ENCODE measurements around the gene LOXHD1. TPM values are rescaled to one million over a fixed set of nuclear protein-coding genes. Genes with fewer than 3 reads are reported as not detected.

The LOXHD1 gene
- total and polyA plus RNA-seq, 2 of the 4 experiments (the other 2 are of a cell fraction): not detected

- TF ChIP-seq POLR2A (IDR thresholded peaks at IDR 0.05; ENCODE audit: low read depth, low read length) (no peak), MAZ (IDR thresholded peaks at IDR 0.05; ENCODE audit: borderline replicate concordance, low read depth, low read length) (no peak)
- intact Hi-C loops (cut with micrococcal nuclease): no loop called here
- Histone ChIP-seq H3K9me1 (ENCODE audit: insufficient read depth, low read length) (no peaks in the 10 kb centered on the region), H4K8ac (ENCODE audit: low read depth in 2 of 2, low read length in 2 of 2) (no peak overlapping the region), H2AK5ac (ENCODE audit: low read depth, low read length) (no peak overlapping the region), H3K4me3 (ENCODE audit: insufficient read depth, low read depth, low read length) (no peak overlapping the region), H3K18ac (ENCODE audit: low read depth, low read length) (no peak overlapping the region), H3K79me1 (ENCODE audit: low read depth in 1 of 2, low read length in 2 of 2) (no peaks in the 10 kb centered on the region), H2BK20ac (ENCODE audit: low read depth, low read length) (no peak overlapping the region), H3K36me3 (ENCODE audit: control insufficient read depth, insufficient read depth, low read length) (no peaks in the 10 kb centered on the region), H3K4me2 (ENCODE audit: low read depth, low read length) (no peak overlapping the region), H3K9me3 (ENCODE audit: control insufficient read depth, insufficient read depth, low read length) (no peaks in the 10 kb centered on the region), H2AFZ (replicated peaks; ENCODE audit: low read length, poor library complexity) (no peak overlapping the region), H3K56ac (ENCODE audit: extremely low read depth, insufficient read depth, low read length) (no peak overlapping the region), H3K4ac (ENCODE audit: low read depth, low read length) (no peak overlapping the region), H4K91ac (ENCODE audit: insufficient read depth, low read depth, low read length) (no peak overlapping the region), H4K20me1 (ENCODE audit: insufficient read depth, low read length) (no peaks in the 10 kb centered on the region), H2BK120ac (ENCODE audit: low read depth, low read length) (no peak overlapping the region), H3K27me3 (ENCODE audit: control insufficient read depth, insufficient read depth, low read length) (peaks cover 8% of the 10 kb centered on the region; the same call in 1 of the 2 replicates), H2BK15ac (ENCODE audit: low read depth, low read length) (no peak overlapping the region), H3K14ac (replicated peaks; ENCODE audit: low read depth, low read length) (no peak overlapping the region), H2BK5ac (ENCODE audit: low read depth, low read length, poor library complexity, severe bottlenecking) (no peak overlapping the region), H3K9ac (ENCODE audit: low read depth, low read length) (no peak overlapping the region), H2AK9ac (replicated peaks; ENCODE audit: low read depth, low read length, poor library complexity) (no peak overlapping the region), H3K23ac (ENCODE audit: low read depth, low read length) (no peak overlapping the region), H4K5ac (ENCODE audit: low read depth, low read length) (no peak overlapping the region), H3K4me1 (ENCODE audit: control insufficient read depth, insufficient read depth, low read length) (no peaks in the 10 kb centered on the region), H3K27ac (ENCODE audit: insufficient read depth, low read length) (no peak overlapping the region)
- WGBS, 2 experiments (ENCODE audit: extremely low coverage in 2 of 2, insufficient read length in 1 of 2): 60% methylated on average over 19 of the region's 27 CpGs; no CpG with 5 or more reads in 1 of the 2 experiments
- BruUV-seq (replicated peaks): no TSS peak
- dilution Hi-C loops (cut with HindIII; ENCODE audit: low sequenced_read_pairs, unreplicated experiment): no loop called here
- ATAC-seq (ENCODE audit: low read depth) (no peak), DNase-seq (no peak)
- ChIA-PET CTCF (interaction anchor here (1.0 kb wide), 1 partner anchor 483 kb away, joined by 3 read pairs; a partner anchor contains a TSS), POLR2A (ENCODE audit: unreplicated experiment) (no interaction called here)
- in situ Hi-C loops (cut with MboI; ENCODE audit: low sequenced_read_pairs): loop anchor here (5.0 to 25.0 kb wide), 3 partner anchors 362 to 994 kb away; no protein-coding TSS in a partner anchor
These were observed 500 bp downstream of the LOXHD1 start for GRCh38 chr18:46656326-46657114.
